HepG2 (cell line): ENCODE results near the gene RBM18. TPM values are rescaled to one million over a fixed set of nuclear protein-coding genes. Genes with fewer than 3 reads are reported as not detected.

ENCODE experiments used
- ATAC-seq: fragments of 200-7000 bp; cut with Tn5 transposase; 3 replicates; pipeline ENCODE4 v1.9.1; 2020; ENCODE audit warnings: mild to moderate bottlenecking, moderate library complexity
- BruUV-seq: library from RNA; stranded (reverse); fragments of 400-500 nt; replicated peaks from 2 replicates; lab custom pipeline; 2021; lab: Mats Ljungman, UMichigan
- CTCF ChIA-PET: fragments of 300-600 bp; formaldehyde crosslinking; extraction: SDS; loops from one replicate; lab custom pipeline; 2021; ENCODE audit warnings: low total read pairs, inconsistent platforms, low intra/inter-chr PET ratio; lab: Yijun Ruan, JAX
- POLR2A ChIA-PET: fragments of 350-600 bp; sonication (Branson Sonifier 250); formaldehyde crosslinking; loops from one replicate; lab custom pipeline; 2020; ENCODE audit warnings: antibody characterized with exemption, inconsistent platforms; lab: Yijun Ruan, JAX
- DNase-seq: peaks from one replicate; pipeline ENCODE4 v3.0.0-alpha.2; 2015; ENCODE audit warnings: low spot score
- FAIRE-seq: peaks from 3 replicates; lab custom pipeline; 2011; peaks lifted over from hg19 to GRCh38; lab: Jason Lieb, UNC
- H2AFZ ChIP-seq: one replicate; pipeline ENCODE4 v1.6.1; 2011; ENCODE audit warnings: low read length, inconsistent platforms
- H3K27ac ChIP-seq: fragments of 300-600 bp; 3 replicates; pipeline ENCODE4 v1.8.0; 2011; ENCODE audit warnings: mixed run types, mild to moderate bottlenecking, mixed read lengths, low read length, inconsistent platforms; ENCODE audit not compliant: insufficient read depth; ENCODE audit errors: extremely low read length
- H3K27me3 ChIP-seq, 2 experiments: fragments of 200-600 bp in 1 of 2; 2 replicates in 1 of 2; 3 replicates in 1 of 2; pipeline versions ENCODE4 v1.6.0 to v1.8.0; 2011; ENCODE audit warnings: low read length in 2 of 2, mild to moderate bottlenecking in 2 of 2, moderate library complexity in 2 of 2, inconsistent platforms in 1 of 2; ENCODE audit not compliant: insufficient read depth in 2 of 2, control insufficient read depth in 1 of 2
- H3K36me3 ChIP-seq, 2 experiments: fragments of 200-600 bp in 1 of 2; replicated peaks in 1 of 2; 2 replicates in 1 of 2; 3 replicates in 1 of 2; pipeline versions ENCODE4 v1.5.1 to v1.8.0; 2011; ENCODE audit warnings: low read length in 2 of 2, inconsistent platforms in 1 of 2; ENCODE audit not compliant: insufficient read depth in 2 of 2, control insufficient read depth in 1 of 2
- H3K4me1 ChIP-seq: 2 replicates; pipeline ENCODE4 v1.5.1; 2012; ENCODE audit warnings: low read length, inconsistent platforms; ENCODE audit not compliant: insufficient read depth
- H3K4me2 ChIP-seq: 2 replicates; pipeline ENCODE4 v1.6.0; 2011; ENCODE audit warnings: low read depth, low read length, inconsistent platforms
- H3K4me3 ChIP-seq, 3 experiments: fragments of 200-600 bp in 1 of 3; sonication (generic), shearing (Covaris generic) in 1 of 3; replicated peaks in 1 of 3; 2 replicates each; pipeline ENCODE4 v1.5.1; 2011 to 2016; ENCODE audit warnings: low read length in 3 of 3, inconsistent platforms in 2 of 3, low read depth in 2 of 3, mild to moderate bottlenecking in 2 of 3, control low read depth in 1 of 3, mixed read lengths in 1 of 3; ENCODE audit not compliant: insufficient read depth in 1 of 3
- H3K79me2 ChIP-seq: one replicate; pipeline ENCODE4 v1.6.1; 2011; ENCODE audit warnings: low read length, inconsistent platforms; ENCODE audit not compliant: insufficient read depth
- H3K9ac ChIP-seq: 2 replicates; pipeline ENCODE4 v1.6.0; 2011; ENCODE audit warnings: mild to moderate bottlenecking, low read depth, low read length, inconsistent platforms; ENCODE audit not compliant: insufficient read depth
- H3K9me3 ChIP-seq: 2 replicates; pipeline ENCODE4 v1.5.1; 2012; ENCODE audit warnings: mild to moderate bottlenecking, low read length
- H4K20me1 ChIP-seq: 2 replicates; pipeline ENCODE4 v1.6.0; 2011; ENCODE audit warnings: inconsistent platforms, mild to moderate bottlenecking, low read length, moderate library complexity; ENCODE audit not compliant: insufficient read depth
- FOXJ3 ChIP-seq: sonication (generic); formaldehyde crosslinking; IDR thresholded peaks from 2 replicates; pipeline ENCODE4 v1.4.0; 2020; ENCODE audit warnings: missing genetic modification reagents, mild to moderate bottlenecking, borderline replicate concordance
- IKZF4 ChIP-seq: sonication (generic); formaldehyde crosslinking; IDR thresholded peaks from 2 replicates; pipeline ENCODE4 v1.5.1; 2020; ENCODE audit warnings: borderline replicate concordance, mild to moderate bottlenecking, low read depth, missing genetic modification reagents; ENCODE audit errors: not compliant biosample characterization
- IRF9 ChIP-seq: sonication (generic); formaldehyde crosslinking; IDR thresholded peaks from 2 replicates; pipeline ENCODE4 v1.8.0; 2022; ENCODE audit warnings: missing genetic modification reagents, mild to moderate bottlenecking, borderline replicate concordance
- JUN ChIP-seq: sonication (generic); formaldehyde crosslinking; IDR thresholded peaks from 2 replicates; pipeline ENCODE4 v1.4.0; 2020; ENCODE audit warnings: mild to moderate bottlenecking, missing genetic modification reagents
- PITX1 ChIP-seq: sonication (generic); formaldehyde crosslinking; IDR thresholded peaks from 2 replicates; pipeline ENCODE4 v1.5.1; 2020; ENCODE audit warnings: mild to moderate bottlenecking, missing genetic modification reagents
- PRMT3 ChIP-seq: sonication (generic); formaldehyde crosslinking; IDR thresholded peaks from 2 replicates; pipeline ENCODE4 v1.8.1; 2022; ENCODE audit warnings: low read depth, mild to moderate bottlenecking, moderate library complexity, missing genetic modification reagents, borderline replicate concordance
- SNAPC2 ChIP-seq: sonication (generic); formaldehyde crosslinking; IDR thresholded peaks from 2 replicates; pipeline ENCODE4 v1.8.1; 2022; ENCODE audit warnings: mild to moderate bottlenecking, missing genetic modification reagents
- TAF1 ChIP-seq: sonication (generic); formaldehyde crosslinking; IDR thresholded peaks from 2 replicates; pipeline ENCODE4 v1.4.0; 2020; ENCODE audit warnings: missing genetic modification reagents
- ZBTB4 ChIP-seq: sonication (generic); formaldehyde crosslinking; IDR thresholded peaks from 2 replicates; pipeline ENCODE4 v1.4.0; 2020; ENCODE audit warnings: missing genetic modification reagents, mild to moderate bottlenecking, borderline replicate concordance
- ZNF180 ChIP-seq: sonication (generic); formaldehyde crosslinking; IDR thresholded peaks from 2 replicates; pipeline ENCODE4 v1.4.0; 2020; ENCODE audit warnings: low read depth, missing genetic modification reagents, borderline replicate concordance
- ZNF446 ChIP-seq: sonication (generic); formaldehyde crosslinking; IDR thresholded peaks from 2 replicates; pipeline ENCODE4 v1.5.0; 2020; ENCODE audit warnings: mild to moderate bottlenecking, missing genetic modification reagents
- ZNF670 ChIP-seq: sonication (generic); formaldehyde crosslinking; IDR thresholded peaks from 2 replicates; pipeline ENCODE4 v1.8.0; 2022; ENCODE audit warnings: mild to moderate bottlenecking, missing genetic modification reagents, borderline replicate concordance
- ZNF724P ChIP-seq: sonication (generic); formaldehyde crosslinking; IDR thresholded peaks from 2 replicates; pipeline ENCODE4 v1.8.0; 2022; ENCODE audit warnings: missing genetic modification reagents, borderline replicate concordance
- WGBS: methylation state at CpG from one replicate; pipeline ENCODE4 v1.1.6; 2017; ENCODE audit warnings: low lambda C conversion rate; 5-methylcytosine and 5-hydroxymethylcytosine counted together
- in situ Hi-C: cut with HindIII; loops from 2 replicates; pipeline ENCODE4 v1.10.0; 2017; ENCODE audit warnings: low pct_unique_long_range_greater_than_20kb; ENCODE audit not compliant: extremely low pct_ligation_motif_present
- intact Hi-C: fragments of 100-400 bp; cut with micrococcal nuclease; formaldehyde crosslinking; loops from one replicate; pipeline ENCODE4 v1.10.0; 2022; ENCODE audit not compliant: unreplicated experiment
- polyA plus RNA-seq, 8 experiments: library from polyadenylated mRNA; depleted of rRNA in 3 of 8; stranded (reverse) in 7 of 8; unstranded in 1 of 8; fragments of >200 nt; fragmentation: Illumina TruSeq in 4 of 8; extraction: Trizol in 4 of 8; gene quantifications; 2 replicates each; pipeline versions ENCODE4 v1.2.1 to v1.2.3, GENCODE V29; 2011 to 2016; ENCODE audit warnings: low read depth in 4 of 8, missing spikeins in 1 of 8, mixed read lengths in 1 of 8; ENCODE audit not compliant: insufficient read depth in 1 of 8
- total RNA-seq, 5 experiments: library from RNA; depleted of rRNA; stranded (reverse); fragments of >200 nt; fragmentation: Illumina TruSeq; extraction: Trizol; gene quantifications; 2 replicates each; pipeline ENCODE4 v1.2.3, GENCODE V29; 2016; ENCODE audit warnings: low read depth in 1 of 5

The RBM18 gene
- total and polyA plus RNA-seq, 2 of the 13 experiments (the other 11 are each of a cell fraction or from before 2014, with no cell fraction given): 12.6 to 16.6 TPM

GRCh38 chr9:122193651-122194050 is 71.0 kb downstream of the RBM18 start:
- no TSS peak for BruUV-seq
- ChIA-PET CTCF (no interaction called here), POLR2A (no interaction called here)
- H3K36me3 ChIP-seq: no peaks in the 10 kb centered on the region
- FAIRE-seq (no peak), DNase-seq (no peak), ATAC-seq (no peak)
- no peaks in the 10 kb centered on the region for H3K27me3 ChIP-seq
- no peak overlapping the region for H3K4me2 ChIP-seq
- no peak overlapping the region for H3K4me3 ChIP-seq
- WGBS: 48% methylated on average over 5 of the region's 6 CpGs
- intact Hi-C loops: no loop called here
- no peaks in the 10 kb centered on the region for H3K79me2 ChIP-seq
- in situ Hi-C loops: no loop called here
- TF ChIP-seq ZNF670 (CRISPR knock-in tag): no peak
- no peak for TF ChIP-seq ZNF724P
- TF ChIP-seq TAF1 (CRISPR knock-in tag): no peak
- TF ChIP-seq PITX1 (CRISPR knock-in tag): no peak
- TF ChIP-seq ZNF180 (CRISPR knock-in tag): no peak
- TF ChIP-seq PRMT3 (CRISPR knock-in tag): no peak
- no peak for TF ChIP-seq JUN (CRISPR knock-in tag)
- no peak for TF ChIP-seq ZBTB4 (CRISPR knock-in tag)
- no peak for TF ChIP-seq IKZF4 (CRISPR knock-in tag)
- no peak for TF ChIP-seq SNAPC2 (CRISPR knock-in tag)
- TF ChIP-seq IRF9 (CRISPR knock-in tag): no peak
- no peak for TF ChIP-seq FOXJ3 (CRISPR knock-in tag)
- TF ChIP-seq ZNF446: no peak
- H3K4me1 ChIP-seq: peaks cover 66% of the 10 kb centered on the region
- H3K9ac ChIP-seq: no peak overlapping the region
- no peaks in the 10 kb centered on the region for H3K9me3 ChIP-seq
- no peak overlapping the region for H2AFZ ChIP-seq
- H4K20me1 ChIP-seq: no peaks in the 10 kb centered on the region
- no peak overlapping the region for H3K27ac ChIP-seq
